HG03108 (cell line): ENCODE measurements around the gene IFI16.
"Not testable (repeated sequence)": the region's sequence is repeated elsewhere in the genome, so short reads cannot be mapped to it uniquely, and the experiment has no call there.

Source experiments
- ATAC-seq: cut with Tn5 transposase; IDR thresholded peaks from one replicate; pipeline ENCODE4 v1.9.1; 2021; ENCODE audit warnings: moderate library complexity; ENCODE audit not compliant: unreplicated experiment

Gene IFI16

GRCh38 chr1:159090286-159091179 lies 80.8 kb downstream of the IFI16 start:
- ATAC-seq = no peak

- ATAC-seq = no peak
Observed at GRCh38 chr1:159091180-159091560, 81.5 kb downstream of the IFI16 start.

- no peak for ATAC-seq
Observed at GRCh38 chr1:159091607-159092031, 81.9 kb downstream of the IFI16 start.

GRCh38 chr1:159092036-159092760 lies 82.5 kb downstream of the IFI16 start:
- ATAC-seq = no peak

GRCh38 chr1:159098596-159098995 lies 88.9 kb downstream of the IFI16 start:
- no peak for ATAC-seq

GRCh38 chr1:159100589-159100988 lies 90.9 kb downstream of the IFI16 start:
- ATAC-seq = no peak

GRCh38 chr1:159103021-159103420 lies 93.3 kb downstream of the IFI16 start:
- ATAC-seq = not testable (repeated sequence)
